ENCODE results near the gene SGCD.
"Not testable (repeated sequence)": the region's sequence is repeated elsewhere in the genome, so short reads cannot be mapped to it uniquely, and the experiment has no call there.

Gene SGCD

GRCh38 chr5:156631005-156631404, 304.0 kb downstream of the SGCD start:
- DNase-seq (ENCODE audit: low spot score): no peak

DNA sequence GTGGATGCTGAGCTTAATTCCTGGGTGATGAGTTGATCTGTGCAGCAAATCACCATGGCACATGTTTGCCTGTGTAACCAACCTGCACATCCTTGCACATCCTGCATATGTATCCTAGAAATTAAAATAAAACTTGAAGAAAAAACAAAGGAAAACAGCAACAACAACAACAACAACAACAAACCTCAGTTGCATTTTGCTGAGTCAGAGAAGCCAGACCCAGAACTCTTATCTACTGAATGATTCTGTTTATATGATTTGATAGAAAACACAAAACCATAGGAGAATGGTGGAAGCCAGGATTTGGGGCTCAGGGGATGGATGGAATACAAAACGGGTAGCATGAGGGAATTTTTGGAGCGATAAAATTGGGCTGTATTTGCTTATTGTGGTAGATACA, 307.3 kb downstream of the SGCD start:
- DNase-seq (ENCODE audit: low spot score): no peak

DNA sequence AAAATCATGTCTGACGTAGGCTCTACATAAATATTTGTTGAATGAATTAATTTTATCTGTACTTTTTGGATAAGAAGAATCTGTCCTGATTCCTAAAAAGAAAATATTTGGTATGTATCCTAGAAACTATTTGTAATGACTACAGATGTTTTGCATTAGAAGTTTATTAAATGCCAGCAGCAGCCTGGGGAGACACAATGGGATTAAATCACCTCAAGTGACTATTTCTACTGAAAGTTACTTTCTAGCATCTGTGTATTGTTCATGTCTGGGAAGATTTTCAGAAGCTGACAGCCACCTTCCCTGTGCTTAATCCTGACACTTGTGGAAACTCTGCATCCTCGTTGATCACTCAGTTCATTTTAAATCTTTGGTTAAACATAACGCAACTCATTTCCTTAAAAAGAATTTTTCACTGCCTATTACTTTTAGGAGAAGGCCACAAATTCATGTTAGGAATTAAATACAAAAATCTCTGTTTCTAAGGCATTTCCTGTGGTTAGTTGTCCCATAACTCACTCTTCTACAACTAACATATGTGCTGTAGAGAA, 313.8 kb downstream of the SGCD start:
- no peak for DNase-seq (ENCODE audit: low spot score)

DNA sequence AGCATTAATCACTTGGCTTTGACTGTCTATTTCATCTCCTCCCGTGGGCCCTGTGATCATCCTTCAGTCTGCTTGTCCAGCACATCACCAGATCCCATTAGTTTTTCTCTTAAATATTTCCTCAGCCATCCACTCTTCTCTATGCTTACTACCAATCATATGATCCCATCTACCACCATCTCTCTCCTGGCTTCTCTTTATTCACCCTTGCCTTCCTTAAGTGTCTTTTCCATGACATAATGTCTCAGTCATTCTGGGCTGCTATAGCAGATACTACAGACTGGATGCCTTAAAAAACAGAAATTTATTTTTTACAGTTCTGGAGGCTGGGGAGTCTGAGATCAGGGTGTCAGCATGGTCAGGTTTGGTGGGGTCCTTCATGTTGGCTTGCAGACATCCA, 314.7 kb downstream of the SGCD start:
- DNase-seq (ENCODE audit: low spot score): no peak

- DNase-seq (ENCODE audit: low spot score): no peak
Observed at GRCh38 chr5:156647034-156647451, 320.1 kb downstream of the SGCD start.

DNA sequence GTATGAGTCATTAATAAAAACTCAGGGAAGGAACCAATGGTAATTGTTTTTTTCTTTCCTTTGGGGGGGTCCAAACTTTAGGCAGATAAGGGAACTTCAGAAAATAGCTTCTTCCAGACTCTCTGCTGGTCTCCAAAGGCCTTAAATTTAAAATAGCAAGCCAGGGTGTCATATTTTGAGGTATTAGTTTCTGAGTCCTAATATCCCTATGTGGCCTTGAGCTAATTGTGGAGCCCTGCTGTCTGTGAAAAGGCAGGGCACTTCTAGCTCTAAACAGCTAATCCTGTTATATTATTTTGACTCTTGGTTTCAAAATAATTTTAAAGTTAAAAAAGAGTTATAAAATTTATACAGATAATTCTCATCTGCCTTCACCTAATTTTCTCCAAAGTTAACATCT, 327.5 kb downstream of the SGCD start:
- DNase-seq (ENCODE audit: low spot score): no peak

GRCh38 chr5:156655732-156656131, 328.8 kb downstream of the SGCD start:
- DNase-seq (ENCODE audit: low spot score): no peak

- DNase-seq (ENCODE audit: low spot score): not testable (repeated sequence)
Observed at GRCh38 chr5:156664832-156665231, 337.9 kb downstream of the SGCD start.

GRCh38 chr5:156666686-156667085, 339.7 kb downstream of the SGCD start:
- DNase-seq (ENCODE audit: low spot score): not testable (repeated sequence)

DNA sequence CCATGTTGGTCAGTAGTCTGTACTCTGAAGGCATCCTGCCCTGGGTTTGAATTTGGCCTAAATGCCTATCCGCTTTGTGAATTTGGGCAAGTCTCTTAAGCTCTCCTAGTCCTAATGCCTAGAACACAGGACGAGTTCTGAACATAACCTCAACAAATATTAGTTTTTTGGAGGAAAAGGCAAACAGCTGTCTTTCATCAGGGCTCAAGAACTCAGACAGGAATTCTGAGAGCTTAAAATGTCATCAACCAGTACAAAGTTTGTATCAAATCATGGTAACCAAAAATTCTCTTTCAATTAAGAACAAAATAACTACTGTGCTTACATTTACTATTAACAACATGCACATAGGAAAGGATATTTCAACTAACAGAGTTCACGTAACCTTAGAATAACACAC, 340.7 kb downstream of the SGCD start:
- DNase-seq (ENCODE audit: low spot score): no peak

DNA sequence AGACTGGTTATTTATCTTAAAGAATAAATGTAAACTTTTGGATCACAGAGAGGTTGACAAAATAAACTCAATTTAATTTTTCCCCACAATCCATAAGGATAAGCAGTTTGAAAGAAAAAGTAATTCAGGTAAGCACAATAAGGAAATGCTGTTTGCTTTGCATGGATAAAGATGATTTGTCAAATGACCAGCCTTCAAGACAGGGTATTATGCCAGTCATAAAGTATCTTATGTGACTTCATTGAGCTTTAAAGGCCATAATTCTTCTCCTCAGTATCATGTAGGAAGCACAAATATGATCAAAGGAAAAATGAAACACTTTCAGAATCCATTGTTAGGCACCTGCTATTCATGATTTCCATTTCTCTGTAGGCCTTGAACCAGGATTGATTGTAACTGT, 342.5 kb downstream of the SGCD start:
- DNase-seq (ENCODE audit: low spot score): no peak

- no peak for DNase-seq (ENCODE audit: low spot score)
Observed at GRCh38 chr5:156670615-156671014, 343.7 kb downstream of the SGCD start.

- DNase-seq (ENCODE audit: low spot score): no peak
Observed at GRCh38 chr5:156675395-156675794, 348.4 kb downstream of the SGCD start.

DNA sequence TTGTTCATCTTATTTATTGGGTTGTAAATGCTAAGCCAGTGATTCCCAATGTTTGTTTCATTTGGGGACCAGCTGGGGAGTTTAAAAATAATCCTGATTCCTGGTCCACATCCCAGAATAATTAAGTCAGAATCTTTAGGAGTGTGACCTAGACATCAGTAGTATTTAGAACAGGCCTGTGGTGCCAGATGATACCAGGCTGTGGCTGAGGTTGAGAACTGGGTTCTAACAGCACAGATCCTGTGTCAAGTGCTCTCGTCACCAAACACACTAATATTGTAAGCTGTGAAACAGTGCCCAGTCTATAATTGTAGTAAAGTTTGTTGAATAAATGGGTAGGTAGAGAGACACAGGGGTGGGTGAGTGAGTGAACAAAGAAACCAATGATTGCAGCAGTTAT, 351.0 kb downstream of the SGCD start:
- DNase-seq (ENCODE audit: low spot score): no peak

- no peak for DNase-seq (ENCODE audit: low spot score)
Observed at GRCh38 chr5:156678484-156678883, 351.5 kb downstream of the SGCD start.

- DNase-seq (ENCODE audit: low spot score): no peak
Observed at GRCh38 chr5:156680831-156681230, 353.9 kb downstream of the SGCD start.

GRCh38 chr5:156681265-156681664, 354.3 kb downstream of the SGCD start:
- no peak for DNase-seq (ENCODE audit: low spot score)

DNA sequence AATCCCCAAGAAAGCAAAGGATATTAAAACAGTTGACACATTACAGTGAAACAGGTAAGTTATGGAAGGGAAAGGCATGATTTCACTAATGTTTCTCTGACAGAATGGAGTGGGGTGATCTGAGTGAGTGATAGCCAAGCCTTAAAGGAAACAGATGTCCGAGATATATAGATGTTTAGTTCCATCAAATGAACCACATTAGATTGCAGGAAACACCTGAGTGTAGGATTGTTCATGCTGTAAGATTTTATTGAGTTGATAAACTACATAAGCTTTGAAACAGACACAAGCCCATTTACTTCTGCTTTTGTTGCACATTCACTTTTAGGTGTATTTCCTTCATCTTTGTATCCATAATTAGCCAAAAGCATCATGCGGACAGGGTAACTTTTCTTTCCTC, 356.0 kb downstream of the SGCD start:
- DNase-seq (ENCODE audit: low spot score): no peak

GRCh38 chr5:156683509-156683908, 356.5 kb downstream of the SGCD start:
- DNase-seq (ENCODE audit: low spot score): no peak

DNA sequence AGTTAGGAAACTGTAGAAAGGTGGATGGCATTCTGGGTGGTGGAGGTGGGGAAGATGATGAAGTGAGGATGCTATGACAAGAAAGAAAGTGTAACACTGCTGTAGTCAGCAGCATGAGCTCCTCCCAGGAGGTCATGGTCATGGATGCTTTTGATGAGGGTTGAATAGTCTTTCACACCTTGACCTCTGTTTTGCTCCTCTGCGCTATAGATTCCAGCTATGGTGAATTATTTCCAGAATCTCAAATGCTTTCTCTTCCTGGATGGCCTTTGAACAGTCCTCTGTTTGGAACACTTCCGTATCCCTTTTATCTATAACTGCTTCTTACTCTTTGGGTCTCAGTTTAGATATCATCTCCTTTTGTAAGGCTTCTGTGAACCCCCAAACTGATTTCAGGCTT, 357.3 kb downstream of the SGCD start:
- no peak for DNase-seq (ENCODE audit: low spot score)

- DNase-seq (ENCODE audit: low spot score): no peak
Observed at GRCh38 chr5:156685481-156685880, 358.5 kb downstream of the SGCD start.

- no peak for DNase-seq (ENCODE audit: low spot score)
Observed at GRCh38 chr5:156686380-156686779, 359.4 kb downstream of the SGCD start.

- DNase-seq (ENCODE audit: low spot score): no peak
Observed at GRCh38 chr5:156686796-156687195, 359.8 kb downstream of the SGCD start.

GRCh38 chr5:156687514-156687913, 360.6 kb downstream of the SGCD start:
- DNase-seq (ENCODE audit: low spot score): no peak

DNA sequence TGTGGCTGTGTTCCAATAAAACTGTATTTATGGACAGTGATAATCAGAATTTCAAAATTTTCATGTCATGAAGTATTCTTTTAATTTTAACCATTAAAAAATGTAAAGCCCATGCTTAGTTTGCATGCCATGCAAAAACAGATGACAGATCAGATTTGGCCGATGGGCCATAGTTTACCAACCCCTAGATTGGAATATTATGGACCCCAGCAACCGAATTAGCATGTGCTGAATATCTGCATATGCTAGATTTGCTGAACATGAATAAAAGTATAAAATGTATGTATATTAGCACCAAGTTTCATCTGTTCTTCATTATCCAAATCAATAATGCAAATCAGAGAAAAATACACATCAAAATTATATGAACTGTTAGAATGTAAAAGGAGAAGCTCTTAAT, 364.6 kb downstream of the SGCD start:
- DNase-seq (ENCODE audit: low spot score): no peak

Measured in hematopoietic multipotent progenitor cell treated with erythropoietin and hydrocortisone succinate and interleukin-3 and kit ligand, for 17 days (in vitro differentiated cells).